Hippocampal formation (tissue), 2 donors: ENCODE measurements around the gene SH3GL3.

Source experiments
- DNase-seq, 2 donors: peaks; one replicate each; lab custom pipeline; 2025; lab: John Stamatoyannopoulos, UW

The SH3GL3 gene

GRCh38 chr15:83612898-83613635 lies 165.9 kb downstream of the SH3GL3 start:
- DNase-seq = no peak

DNA sequence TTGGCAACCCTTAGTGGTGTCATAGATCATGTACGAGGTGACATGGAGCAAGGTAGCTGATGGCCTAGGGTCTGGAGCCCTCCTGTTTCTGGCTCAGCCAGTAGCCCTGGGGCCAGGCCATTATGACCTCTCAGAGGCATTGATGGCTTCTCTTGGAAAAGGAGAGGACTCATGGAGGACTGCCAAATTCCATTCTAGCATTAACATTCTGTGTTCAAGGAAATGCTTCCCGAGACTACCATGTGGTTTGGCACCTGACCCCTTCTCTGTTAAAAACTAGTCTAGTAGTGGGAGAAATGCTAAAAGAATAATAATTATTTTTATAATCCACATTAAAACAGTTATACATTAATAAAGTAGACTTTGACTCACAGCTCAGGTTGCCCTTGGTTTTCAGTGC lies 166.6 kb downstream of the SH3GL3 start:
- DNase-seq = no peak

DNA sequence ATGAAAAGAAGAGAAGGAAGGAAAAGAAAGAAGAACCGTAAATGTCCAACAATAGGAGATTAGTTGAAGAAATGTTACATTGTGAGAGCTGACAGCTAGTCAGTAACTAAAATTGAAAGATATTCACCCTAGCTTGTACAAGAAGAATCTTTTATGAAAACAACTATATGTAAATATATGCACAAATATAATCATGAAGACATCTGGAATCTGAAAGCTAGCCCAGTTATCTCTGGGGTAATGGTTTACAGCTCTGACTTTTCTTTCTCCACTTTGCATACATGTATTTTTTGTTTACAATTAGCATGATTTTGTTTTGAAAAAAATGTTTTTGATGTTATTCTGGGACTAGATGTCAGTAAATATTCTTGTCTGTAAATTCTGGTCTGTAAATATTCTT lies 169.7 kb downstream of the SH3GL3 start:
- DNase-seq = no peak

DNA sequence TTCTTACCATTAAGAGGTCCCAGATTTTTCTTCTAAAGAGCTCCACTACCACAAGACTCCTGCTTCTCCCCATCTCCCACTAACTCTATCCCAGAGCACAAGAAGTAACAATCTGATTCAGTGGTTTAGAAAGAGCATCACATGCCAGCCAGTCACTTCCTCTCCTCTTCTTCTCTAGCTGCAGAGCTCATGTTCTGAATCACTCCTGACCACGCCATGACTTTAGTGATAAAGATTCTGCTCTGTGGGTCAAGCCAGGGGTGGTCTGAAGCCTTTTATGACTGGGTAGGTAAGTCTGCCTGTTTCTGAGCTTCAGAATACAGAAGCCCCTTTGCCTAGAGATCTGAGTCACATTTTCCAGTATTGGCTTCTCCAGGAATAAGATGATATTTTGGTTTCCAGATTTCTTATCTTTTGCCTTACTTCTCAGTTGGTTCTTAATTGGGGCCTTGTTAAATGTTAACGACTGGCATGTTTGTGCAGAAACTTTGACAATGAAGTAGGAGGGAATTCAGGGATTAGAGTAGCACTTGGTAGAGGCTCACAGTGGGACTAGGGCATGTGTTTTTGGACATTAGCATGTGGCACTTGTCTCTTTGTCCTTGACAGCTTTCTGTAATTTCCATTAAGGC lies 179.1 kb downstream of the SH3GL3 start:
- DNase-seq = no peak

DNA sequence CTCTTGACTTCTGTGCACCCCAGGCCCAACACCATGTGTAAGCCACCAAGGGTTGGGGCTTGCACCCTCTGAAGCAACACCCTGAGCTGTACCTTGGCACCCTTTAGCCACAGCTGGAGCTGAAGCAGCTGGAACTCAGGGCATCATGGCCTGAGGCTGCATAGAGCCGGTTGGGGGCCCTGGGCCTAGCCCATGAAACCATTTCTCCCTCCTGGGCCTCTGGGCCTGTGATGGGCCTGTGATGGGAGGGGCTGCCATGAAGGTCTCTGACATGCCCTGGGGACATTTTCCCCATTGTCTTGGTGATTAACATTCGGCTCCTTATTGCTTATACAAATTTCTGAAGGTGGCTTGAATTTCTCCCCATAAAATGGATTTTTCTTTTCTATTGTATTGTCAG lies 184.4 kb downstream of the SH3GL3 start:
- DNase-seq = no peak

- DNase-seq = no peak
Measured at GRCh38 chr15:83643201-83643600, 196.1 kb downstream of the SH3GL3 start.

DNA sequence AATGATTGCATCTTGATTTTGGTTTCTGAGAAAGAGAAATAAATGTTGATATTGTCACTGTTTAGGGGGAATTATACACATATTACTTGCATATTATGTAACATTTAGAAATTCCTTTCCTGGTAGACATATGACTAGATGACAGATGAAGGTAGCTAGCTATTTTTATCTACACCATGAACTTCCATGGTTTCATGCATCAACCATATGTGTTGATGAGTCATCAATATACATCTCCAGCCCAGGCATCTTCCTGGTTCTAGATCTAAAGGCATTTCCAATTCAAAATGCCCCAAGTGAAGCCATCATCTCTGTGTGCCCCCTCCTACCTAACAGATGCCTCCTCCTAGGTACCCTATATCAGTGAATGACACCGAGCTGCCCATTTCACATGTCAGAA lies 197.3 kb downstream of the SH3GL3 start:
- DNase-seq = no peak

DNA sequence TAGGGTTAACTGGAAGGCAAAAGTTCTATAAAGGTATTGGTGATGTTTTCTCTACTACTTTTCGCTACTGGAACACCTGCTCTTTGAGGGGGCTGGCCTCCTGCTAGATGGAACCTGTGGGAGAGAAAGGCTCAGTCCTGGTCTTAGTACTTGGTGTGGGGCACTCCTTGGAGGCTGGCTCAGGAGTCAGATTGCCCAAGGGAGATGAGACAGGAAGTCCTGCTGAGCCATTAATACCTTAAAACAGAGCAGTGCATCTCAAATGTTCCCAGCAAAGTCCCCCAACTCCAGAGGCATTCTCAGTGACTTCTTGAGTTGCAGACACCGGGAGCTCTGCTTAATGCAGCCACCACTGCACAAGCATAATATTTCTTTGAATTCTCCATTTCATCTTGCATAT lies 203.7 kb downstream of the SH3GL3 start:
- DNase-seq = no peak

GRCh38 chr15:83651541-83651940 lies 204.4 kb downstream of the SH3GL3 start:
- no peak for DNase-seq

DNA sequence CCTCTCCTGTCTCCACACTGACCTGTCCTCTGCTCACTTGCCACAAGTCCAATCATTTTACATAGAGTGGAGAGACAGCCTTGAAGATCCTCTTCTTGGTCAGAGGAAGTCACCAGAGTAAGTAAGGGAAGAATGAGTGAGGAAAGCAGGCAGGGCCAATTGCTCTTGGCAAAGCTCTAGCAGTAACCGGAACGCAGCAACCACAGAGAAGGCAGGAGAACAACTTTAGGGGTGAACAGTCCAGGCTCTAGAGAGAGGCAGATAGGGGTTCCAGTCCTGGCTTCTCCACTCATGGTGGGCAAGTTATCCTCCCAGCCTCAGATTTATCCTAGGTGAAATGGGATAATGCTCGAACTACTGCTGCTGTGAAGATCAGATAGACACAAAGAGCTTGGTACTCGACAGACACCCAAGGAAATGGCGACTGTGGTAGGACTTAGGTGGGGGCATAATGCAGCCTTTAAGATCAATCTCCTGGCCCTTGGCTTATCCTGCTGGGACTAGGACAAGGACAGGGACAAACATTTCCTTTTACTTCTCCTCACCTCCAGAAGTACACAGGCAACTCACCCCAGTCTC lies 205.6 kb downstream of the SH3GL3 start:
- no peak for DNase-seq

- no peak for DNase-seq
Measured at GRCh38 chr15:83653288-83653638, 206.1 kb downstream of the SH3GL3 start.

GRCh38 chr15:83653639-83654378 lies 206.7 kb downstream of the SH3GL3 start, which contains the start of gene ADAMTSL3:
TSS of gene ADAMTSL3 (plus strand) at chr15:83654123. CDS start at chr15:83655762, 1,639 bp downstream.
- DNase-seq = peak; percentile 29 to 65

- no peak for DNase-seq
Measured at GRCh38 chr15:83654379-83655236, 207.5 kb downstream of the SH3GL3 start.

DNA sequence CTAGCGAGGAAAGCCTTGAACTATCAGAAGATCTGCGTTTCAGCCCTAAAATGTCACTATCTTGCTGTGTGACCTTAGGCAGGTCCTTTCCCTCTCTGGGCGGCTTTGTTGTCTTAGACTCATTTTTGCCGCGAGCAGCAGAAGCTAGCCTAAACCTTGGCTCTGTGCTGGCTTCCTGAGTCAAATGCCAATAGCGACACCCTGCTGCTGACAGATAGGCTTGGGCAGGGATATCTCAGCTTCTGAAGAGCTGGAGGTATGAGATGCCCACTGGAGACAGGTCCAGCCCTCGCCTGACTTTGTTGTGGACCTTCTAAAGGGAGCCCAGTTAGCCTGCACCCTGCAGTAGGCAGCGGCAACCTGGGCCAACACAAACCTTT lies 208.1 kb downstream of the SH3GL3 start:
- DNase-seq = no peak

- no peak for DNase-seq
Measured at GRCh38 chr15:83656192-83656591, 209.1 kb downstream of the SH3GL3 start.

DNA sequence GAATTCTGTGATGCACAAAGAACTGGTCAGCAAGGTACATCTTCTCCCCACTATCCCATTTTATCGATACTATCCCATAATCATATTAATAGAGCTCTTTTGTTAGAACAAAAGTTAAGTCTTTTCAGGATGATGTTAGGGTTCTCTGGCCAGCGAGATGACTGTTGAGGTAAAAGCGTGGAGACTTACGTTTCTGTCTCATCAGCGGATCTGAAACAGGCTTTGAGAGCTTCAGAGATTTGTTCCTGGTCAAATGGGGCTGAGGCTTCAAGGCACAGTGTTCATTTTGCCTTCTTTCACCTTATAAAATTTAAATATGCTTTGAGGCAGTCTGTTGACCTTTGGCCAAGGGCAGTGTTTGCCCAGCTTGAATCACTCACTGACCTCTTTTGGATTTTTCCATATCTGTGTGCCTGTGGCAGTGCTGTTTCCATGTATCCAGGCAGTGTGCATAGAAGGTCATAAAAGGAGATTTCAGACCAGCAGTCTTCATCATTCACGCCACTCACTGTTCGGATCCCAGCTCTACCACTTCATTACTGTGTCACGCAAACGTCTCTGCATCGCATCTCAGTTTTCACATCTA lies 209.9 kb downstream of the SH3GL3 start:
- no peak for DNase-seq

GRCh38 chr15:83657549-83657948 lies 210.4 kb downstream of the SH3GL3 start:
- DNase-seq = no peak

GRCh38 chr15:83658430-83659416 lies 211.6 kb downstream of the SH3GL3 start:
- no peak for DNase-seq

- no peak for DNase-seq
Measured at GRCh38 chr15:83659417-83659812, 212.3 kb downstream of the SH3GL3 start.

DNA sequence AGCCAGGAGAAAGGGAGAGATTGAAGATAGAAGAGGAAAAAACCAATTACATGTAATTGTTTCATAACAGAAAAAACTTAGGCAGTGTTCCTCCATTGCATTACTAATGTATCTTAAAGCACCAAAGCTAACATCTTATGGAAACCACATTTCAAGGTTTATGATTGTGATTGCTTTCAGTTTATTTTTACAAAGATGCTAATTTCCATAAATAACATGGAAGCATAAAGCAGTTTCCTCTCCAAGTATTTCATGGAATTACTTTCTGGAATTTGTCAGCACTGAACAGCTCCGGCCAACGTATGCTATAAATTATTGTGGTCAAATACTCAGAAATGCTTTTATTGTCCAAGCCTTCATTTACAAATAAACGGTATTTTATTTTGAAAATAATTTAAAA lies 218.3 kb downstream of the SH3GL3 start:
- no peak for DNase-seq
